Omental fat pad (tissue), 4 donors: ENCODE data around the gene MBP. TPM values are rescaled to one million over a fixed set of nuclear protein-coding genes. Genes with fewer than 3 reads are reported as not detected.
A peak's percentile ranks its signal among the peaks of the same experiment; 100 is the strongest.

Source experiments
- ATAC-seq: fragments of 150-250 bp; one replicate; pipeline ENCODE4 v1.9.1; 2016; ENCODE audit warnings: mild to moderate bottlenecking, moderate library complexity; ENCODE audit not compliant: low FRiP score
- DNase-seq: peaks from one replicate; pipeline ENCODE4 v3.0.0-alpha.2; 2019; ENCODE audit warnings: low spot score
- total RNA-seq, 4 donors: library from RNA; depleted of rRNA; stranded (reverse); fragments of >200 nt; gene quantifications; one replicate each; pipeline ENCODE4 v1.1.0, GENCODE V29; 2016
- TF ChIP-seq, protein P1 (sequence below), 3 donors: fragments of 450-650 bp; IDR thresholded peaks; one replicate each; pipeline ENCODE4 v1.5.1; 2016 to 2017; ENCODE audit warnings: antibody characterized with exemption in 3 of 3, mild to moderate bottlenecking in 3 of 3, moderate library complexity in 2 of 3

The MBP gene
- total RNA-seq, 4 donors from 2014 or later: 27.4 to 50.9 (median 36.0) TPM

DNA sequence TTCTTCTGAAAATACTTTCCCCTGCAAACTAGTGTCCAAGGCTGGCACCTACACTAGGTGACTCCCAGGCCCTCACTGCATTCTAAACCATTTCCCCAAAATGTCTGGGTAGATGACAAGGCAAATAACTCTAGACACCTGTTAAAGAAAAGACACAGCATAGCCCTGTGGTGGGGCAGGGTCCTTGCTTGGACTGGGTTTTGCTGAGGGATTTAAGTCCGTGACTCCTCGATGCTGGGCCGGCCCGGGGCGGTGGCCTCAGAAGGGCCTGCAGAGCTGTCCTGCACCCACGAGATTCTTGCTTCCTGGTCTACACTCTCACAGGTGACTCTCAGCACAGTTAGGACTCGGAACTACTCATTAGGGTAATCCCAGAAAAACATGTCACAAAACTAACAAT lies 55.2 kb downstream of the MBP start:
- TF ChIP-seq, protein P1, sequence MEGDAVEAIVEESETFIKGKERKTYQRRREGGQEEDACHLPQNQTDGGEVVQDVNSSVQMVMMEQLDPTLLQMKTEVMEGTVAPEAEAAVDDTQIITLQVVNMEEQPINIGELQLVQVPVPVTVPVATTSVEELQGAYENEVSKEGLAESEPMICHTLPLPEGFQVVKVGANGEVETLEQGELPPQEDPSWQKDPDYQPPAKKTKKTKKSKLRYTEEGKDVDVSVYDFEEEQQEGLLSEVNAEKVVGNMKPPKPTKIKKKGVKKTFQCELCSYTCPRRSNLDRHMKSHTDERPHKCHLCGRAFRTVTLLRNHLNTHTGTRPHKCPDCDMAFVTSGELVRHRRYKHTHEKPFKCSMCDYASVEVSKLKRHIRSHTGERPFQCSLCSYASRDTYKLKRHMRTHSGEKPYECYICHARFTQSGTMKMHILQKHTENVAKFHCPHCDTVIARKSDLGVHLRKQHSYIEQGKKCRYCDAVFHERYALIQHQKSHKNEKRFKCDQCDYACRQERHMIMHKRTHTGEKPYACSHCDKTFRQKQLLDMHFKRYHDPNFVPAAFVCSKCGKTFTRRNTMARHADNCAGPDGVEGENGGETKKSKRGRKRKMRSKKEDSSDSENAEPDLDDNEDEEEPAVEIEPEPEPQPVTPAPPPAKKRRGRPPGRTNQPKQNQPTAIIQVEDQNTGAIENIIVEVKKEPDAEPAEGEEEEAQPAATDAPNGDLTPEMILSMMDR (IDR thresholded peaks at IDR 0.05): no peak

DNA sequence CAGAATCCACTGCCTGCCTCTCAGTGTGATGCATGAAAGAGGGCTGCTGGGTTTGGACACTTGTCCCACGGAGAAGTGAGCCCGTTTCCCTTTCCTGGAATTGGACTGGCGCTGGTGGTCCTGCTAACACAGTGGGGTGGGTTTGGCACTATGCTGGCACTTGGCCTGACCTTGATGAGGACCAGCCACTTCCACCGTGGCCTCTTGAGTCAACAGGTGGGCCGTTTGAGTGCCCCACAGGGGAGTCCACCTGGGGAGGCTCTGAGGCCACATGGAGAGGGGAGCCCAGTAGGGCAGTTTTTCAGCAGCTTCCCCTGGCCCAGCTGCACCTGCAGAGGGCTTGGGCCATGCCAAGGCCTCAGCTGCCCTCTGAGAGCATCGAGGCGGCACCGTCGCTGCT lies 56.5 kb downstream of the MBP start:
- DNase-seq (no peak), ATAC-seq (no peak)
- TF ChIP-seq, protein P1 (IDR thresholded peaks at IDR 0.05): no peak

More for the DNA sequence above, 55.2 kb downstream of the MBP start:
- DNase-seq: no peak
- ATAC-seq: no peak

DNA sequence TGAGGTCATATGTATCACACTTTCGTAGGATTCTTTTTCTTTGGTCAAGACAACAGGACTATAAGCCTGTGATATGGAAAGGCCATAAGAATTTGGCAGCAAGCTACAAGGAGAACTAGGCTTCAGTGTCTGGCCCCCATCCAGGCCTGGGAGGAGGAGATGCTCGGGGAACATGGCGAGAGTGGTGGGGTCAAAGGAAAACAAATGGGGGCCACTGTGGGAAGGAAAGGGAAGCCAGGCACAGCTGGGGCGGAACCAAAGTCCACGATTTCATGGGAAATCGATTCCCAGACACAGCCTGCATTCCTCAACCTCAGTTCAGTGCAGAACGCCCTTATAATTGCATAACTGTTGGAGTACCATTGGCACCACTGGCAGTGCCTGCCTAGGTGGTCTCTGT lies 58.2 kb downstream of the MBP start:
- TF ChIP-seq, protein P1 (IDR thresholded peaks at IDR 0.05): no peak
- DNase-seq (peak; percentile 15), ATAC-seq (no peak)

DNA sequence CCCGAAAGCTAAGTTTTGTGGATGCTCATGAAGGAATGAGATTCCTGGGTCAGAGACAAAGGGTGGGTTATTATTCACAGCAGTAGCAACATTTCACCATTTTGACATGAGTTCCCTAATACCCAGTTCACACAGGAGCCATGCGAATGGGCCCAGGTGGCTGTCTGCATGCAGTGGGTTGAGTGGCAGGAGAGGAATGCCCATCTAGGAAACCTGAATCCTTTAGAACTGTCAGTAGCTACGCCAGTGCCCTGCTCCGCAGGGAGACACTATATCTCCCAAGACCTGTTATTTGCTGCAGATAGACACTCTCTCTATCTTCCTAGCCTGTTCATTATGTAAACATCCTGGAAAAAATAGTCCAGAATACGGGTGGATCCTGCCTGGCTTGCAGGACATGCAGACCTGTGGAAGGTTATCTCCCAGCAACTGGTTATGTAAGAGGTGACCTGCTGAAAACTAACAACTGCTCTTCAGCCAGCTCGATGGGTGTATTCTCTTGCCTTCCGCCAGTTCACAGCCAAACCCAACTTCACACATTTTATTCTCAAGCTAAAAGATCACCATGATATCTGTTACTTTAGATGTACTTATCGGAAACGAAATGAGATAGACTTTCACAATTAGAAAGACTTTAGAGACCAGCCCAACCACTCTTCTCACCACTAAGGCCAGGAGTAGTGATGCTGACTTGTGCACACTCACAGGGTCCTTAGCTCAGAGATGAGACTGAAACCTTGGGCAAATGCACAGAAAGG lies 59.1 kb downstream of the MBP start:
- TF ChIP-seq, protein P1 (IDR thresholded peaks at IDR 0.05): no peak
- DNase-seq (no peak), ATAC-seq (no peak)

DNA sequence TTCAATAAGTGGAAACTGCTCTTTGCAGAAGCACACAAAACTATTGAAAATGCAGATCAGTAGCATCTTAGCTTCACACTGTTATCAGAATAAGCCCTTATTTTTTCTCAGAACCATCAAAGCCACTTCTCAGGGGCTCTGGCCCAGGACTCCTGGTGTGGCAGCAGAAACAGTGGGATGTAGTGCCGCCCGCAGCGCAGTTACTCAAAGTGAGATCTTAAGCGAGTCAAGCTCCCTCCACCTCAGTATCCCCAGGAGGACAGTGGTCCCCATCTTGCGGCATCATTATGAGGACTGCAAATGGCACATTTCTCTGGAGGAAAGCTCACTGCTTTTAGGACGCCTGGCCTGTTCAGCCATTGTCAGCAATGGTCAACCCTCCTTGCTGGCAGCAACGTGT lies 60.0 kb downstream of the MBP start:
- TF ChIP-seq, protein P1 (IDR thresholded peaks at IDR 0.05): no peak
- DNase-seq (no peak), ATAC-seq (no peak)

DNA sequence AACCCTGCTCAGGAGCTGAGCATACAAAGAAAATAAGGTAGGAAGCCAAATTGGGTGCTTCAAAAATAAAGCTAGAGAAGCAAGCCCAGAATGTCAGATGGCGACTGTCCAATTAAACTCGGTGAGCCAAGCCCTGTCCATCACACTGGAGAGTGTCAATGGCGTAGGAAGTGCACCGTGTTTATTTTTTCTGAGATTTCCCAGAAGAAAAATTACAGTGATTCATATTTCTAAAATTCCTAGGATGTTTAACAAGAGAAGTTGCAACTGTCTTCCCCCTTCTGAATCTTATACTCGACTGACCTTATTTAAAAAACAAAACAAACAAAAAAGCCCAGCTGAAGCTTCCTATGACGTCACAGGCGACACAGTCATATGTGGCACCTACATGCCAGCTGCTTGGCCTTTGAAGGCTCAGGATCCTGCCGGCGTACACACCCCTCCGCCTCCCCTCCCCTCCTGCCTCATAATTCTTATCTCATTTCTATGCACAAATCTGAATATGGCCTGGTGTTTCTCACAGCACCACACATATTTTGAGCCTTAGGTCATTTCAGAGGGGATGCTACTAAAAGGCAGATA lies 60.8 kb downstream of the MBP start:
- TF ChIP-seq, protein P1 (IDR thresholded peaks at IDR 0.05): no peak
- ATAC-seq: peak; percentile 49
- DNase-seq: no peak

DNA sequence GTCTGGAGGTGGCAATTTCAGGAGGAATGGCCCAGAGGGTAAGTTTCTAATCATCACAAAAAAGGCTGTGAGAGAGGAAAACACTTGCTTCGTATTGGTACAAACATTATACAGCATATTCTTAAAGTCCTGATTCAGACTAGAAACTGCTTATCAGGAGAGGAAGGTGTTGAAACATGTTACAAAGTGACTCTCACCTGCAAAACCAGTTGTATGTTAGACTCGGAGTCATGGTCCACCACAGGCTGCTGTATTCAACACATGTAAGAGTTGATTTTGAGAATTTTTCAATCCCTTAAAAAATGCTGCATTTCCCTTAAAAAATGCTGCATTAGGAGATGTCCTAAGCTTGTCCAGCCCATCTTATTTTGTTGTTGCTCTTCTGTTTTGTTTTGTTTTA lies 61.5 kb downstream of the MBP start:
- ATAC-seq (no peak), DNase-seq (no peak)
- TF ChIP-seq, protein P1 (IDR thresholded peaks at IDR 0.05): no peak
